Measurements from ENCODE around the gene ZNF646.

The ZNF646 gene

GRCh38 chr16:31064882-31065461 is 9.2 kb upstream of the ZNF646 start:
- Histone ChIP-seq H3K36me3 (ENCODE audit: control insufficient read depth, insufficient read depth, low read length) (peaks cover 16% of the 10 kb centered on the region), H3K27ac (ENCODE audit: insufficient read depth, low read depth, low read length, poor library complexity, severe bottlenecking) (no peak overlapping the region), H3K4me1 (ENCODE audit: control insufficient read depth, insufficient read depth, low read length) (no peaks in the 10 kb centered on the region), H3K27me3 (ENCODE audit: control insufficient read depth, insufficient read depth, low read length, poor library complexity, severe bottlenecking) (no peaks in the 10 kb centered on the region), H3K9me3 (ENCODE audit: control insufficient read depth, low read length) (no peaks in the 10 kb centered on the region), H3K4me3 (ENCODE audit: insufficient read depth, low read depth, low read length) (no peak overlapping the region)
- 95 to 97% methylated on average over 4 of the region's 4 CpGs for WGBS, 2 experiments

DNA sequence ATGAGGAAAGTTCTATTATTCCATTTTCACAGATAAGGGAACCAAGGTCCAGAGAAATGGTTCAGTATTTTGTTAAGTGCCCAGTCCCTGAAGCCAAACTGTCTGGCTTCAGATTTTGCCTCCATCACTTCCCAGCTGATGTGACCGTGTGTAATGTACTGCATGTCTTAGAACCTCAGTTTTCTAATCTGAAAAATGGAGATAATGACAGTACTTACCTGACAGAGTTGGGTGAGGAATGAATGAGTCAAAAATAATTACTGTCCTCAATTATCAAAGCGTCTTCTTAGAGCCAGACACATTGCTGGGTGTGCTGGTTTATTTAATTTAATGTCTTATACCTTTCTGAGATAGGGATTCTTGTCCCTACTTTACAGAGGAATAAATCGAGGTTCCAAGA is 6.9 kb upstream of the ZNF646 start:
- Histone ChIP-seq H3K27me3 (ENCODE audit: control insufficient read depth, insufficient read depth, low read length, poor library complexity, severe bottlenecking) (no peaks in the 10 kb centered on the region), H3K9me3 (ENCODE audit: control insufficient read depth, low read length) (no peaks in the 10 kb centered on the region), H3K4me1 (ENCODE audit: control insufficient read depth, insufficient read depth, low read length) (peaks cover 9% of the 10 kb centered on the region), H3K4me3 (ENCODE audit: insufficient read depth, low read depth, low read length) (no peak overlapping the region), H3K27ac (ENCODE audit: insufficient read depth, low read depth, low read length, poor library complexity, severe bottlenecking) (no peak overlapping the region), H3K36me3 (ENCODE audit: control insufficient read depth, insufficient read depth, low read length) (peaks cover 7% of the 10 kb centered on the region)
- whole genome bisulfite sequencing, 2 experiments = 90 to 95% methylated on average over 3 of the region's 3 CpGs

DNA sequence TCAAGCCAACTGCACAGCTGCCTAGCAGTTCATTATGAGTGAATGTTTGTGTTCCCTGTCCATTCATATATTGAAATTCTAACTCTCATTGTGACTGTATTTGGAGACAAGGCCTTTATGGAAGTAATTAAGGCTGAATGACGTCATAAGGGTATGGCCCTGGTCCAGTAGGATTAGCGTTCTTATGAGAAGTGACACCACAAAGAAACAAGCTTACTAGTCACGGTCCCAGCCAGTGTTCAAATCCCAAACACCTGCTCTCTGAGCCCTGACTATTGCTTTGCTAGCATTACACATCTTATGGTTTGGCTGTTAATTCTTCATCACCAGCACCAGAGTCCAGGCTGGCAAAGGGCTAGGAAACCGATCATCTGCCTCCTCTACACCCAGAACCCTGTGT is 2.4 kb upstream of the ZNF646 start:
- Histone ChIP-seq H3K27ac (ENCODE audit: insufficient read depth, low read depth, low read length, poor library complexity, severe bottlenecking) (no peak overlapping the region), H3K9me3 (ENCODE audit: control insufficient read depth, low read length) (no peaks in the 10 kb centered on the region), H3K36me3 (ENCODE audit: control insufficient read depth, insufficient read depth, low read length) (peaks cover 10% of the 10 kb centered on the region), H3K4me1 (ENCODE audit: control insufficient read depth, insufficient read depth, low read length) (peaks cover 14% of the 10 kb centered on the region), H3K4me3 (ENCODE audit: insufficient read depth, low read depth, low read length) (peak overlapping the region; percentile 99), H3K27me3 (ENCODE audit: control insufficient read depth, insufficient read depth, low read length, poor library complexity, severe bottlenecking) (no peaks in the 10 kb centered on the region)
- 74 to 80% methylated on average over 4 of the region's 4 CpGs for WGBS, 2 experiments

- Histone ChIP-seq H3K4me3 (ENCODE audit: insufficient read depth, low read depth, low read length) (peak overlapping the region; percentile 99), H3K4me1 (ENCODE audit: control insufficient read depth, insufficient read depth, low read length) (peaks cover 14% of the 10 kb centered on the region), H3K27ac (ENCODE audit: insufficient read depth, low read depth, low read length, poor library complexity, severe bottlenecking) (peak overlapping the region; percentile 94), H3K9me3 (ENCODE audit: control insufficient read depth, low read length) (no peaks in the 10 kb centered on the region), H3K27me3 (ENCODE audit: control insufficient read depth, insufficient read depth, low read length, poor library complexity, severe bottlenecking) (no peaks in the 10 kb centered on the region), H3K36me3 (ENCODE audit: control insufficient read depth, insufficient read depth, low read length) (peaks cover 18% of the 10 kb centered on the region)
- WGBS, 2 experiments = 1% methylated on average over 27 of the region's 27 CpGs
These were observed 1.6 kb upstream of the ZNF646 start for GRCh38 chr16:31072540-31073141.

- Histone ChIP-seq H3K27ac (ENCODE audit: insufficient read depth, low read depth, low read length, poor library complexity, severe bottlenecking) (peak overlapping the region; percentile 94), H3K27me3 (ENCODE audit: control insufficient read depth, insufficient read depth, low read length, poor library complexity, severe bottlenecking) (no peaks in the 10 kb centered on the region), H3K36me3 (ENCODE audit: control insufficient read depth, insufficient read depth, low read length) (peaks cover 25% of the 10 kb centered on the region), H3K9me3 (ENCODE audit: control insufficient read depth, low read length) (no peaks in the 10 kb centered on the region), H3K4me1 (ENCODE audit: control insufficient read depth, insufficient read depth, low read length) (peaks cover 14% of the 10 kb centered on the region), H3K4me3 (ENCODE audit: insufficient read depth, low read depth, low read length) (peak overlapping the region; percentile 99)
- WGBS, 2 experiments = 0% methylated on average over 83 of the region's 83 CpGs
These were observed 866 bp upstream of the ZNF646 start for GRCh38 chr16:31073142-31073969.

- Histone ChIP-seq H3K27ac (ENCODE audit: insufficient read depth, low read depth, low read length, poor library complexity, severe bottlenecking) (peak overlapping the region; percentile 94), H3K4me3 (ENCODE audit: insufficient read depth, low read depth, low read length) (peak overlapping the region; percentile 99)
- WGBS, 2 experiments = 2 to 3% methylated on average over 7 of the region's 7 CpGs
These were observed 577 bp downstream of the ZNF646 start for GRCh38 chr16:31074814-31075183.

DNA sequence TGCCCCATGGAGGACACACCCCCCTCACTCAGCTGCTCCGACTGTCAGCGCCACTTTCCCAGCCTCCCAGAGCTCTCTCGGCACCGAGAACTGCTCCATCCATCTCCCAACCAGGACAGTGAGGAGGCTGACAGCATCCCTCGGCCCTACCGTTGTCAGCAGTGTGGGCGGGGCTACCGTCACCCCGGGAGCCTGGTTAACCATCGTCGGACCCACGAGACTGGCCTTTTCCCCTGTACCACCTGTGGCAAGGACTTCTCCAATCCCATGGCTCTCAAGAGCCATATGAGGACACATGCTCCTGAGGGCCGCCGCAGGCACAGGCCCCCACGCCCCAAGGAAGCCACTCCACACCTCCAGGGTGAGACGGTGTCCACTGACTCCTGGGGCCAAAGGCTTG is 2.1 kb downstream of the ZNF646 start:
- peaks cover 54% of the 10 kb centered on the region for H3K36me3 ChIP-seq (ENCODE audit: control insufficient read depth, insufficient read depth, low read length)
- peaks cover 14% of the 10 kb centered on the region for H3K4me1 ChIP-seq (ENCODE audit: control insufficient read depth, insufficient read depth, low read length)
- H3K4me3 ChIP-seq (ENCODE audit: insufficient read depth, low read depth, low read length) = no peak overlapping the region
- H3K9me3 ChIP-seq (ENCODE audit: control insufficient read depth, low read length) = no peaks in the 10 kb centered on the region
- H3K27me3 ChIP-seq (ENCODE audit: control insufficient read depth, insufficient read depth, low read length, poor library complexity, severe bottlenecking) = no peaks in the 10 kb centered on the region
- 90 to 91% methylated on average over 16 of the region's 16 CpGs for WGBS, 2 experiments
- H3K27ac ChIP-seq (ENCODE audit: insufficient read depth, low read depth, low read length, poor library complexity, severe bottlenecking) = no peak overlapping the region

More at GRCh38 chr16:31074814-31075183, 577 bp downstream of the ZNF646 start:
- peaks cover 14% of the 10 kb centered on the region for H3K4me1 ChIP-seq (ENCODE audit: control insufficient read depth, insufficient read depth, low read length)
- H3K9me3 ChIP-seq (ENCODE audit: control insufficient read depth, low read length) = no peaks in the 10 kb centered on the region
- H3K27me3 ChIP-seq (ENCODE audit: control insufficient read depth, insufficient read depth, low read length, poor library complexity, severe bottlenecking) = no peaks in the 10 kb centered on the region
- peaks cover 38% of the 10 kb centered on the region for H3K36me3 ChIP-seq (ENCODE audit: control insufficient read depth, insufficient read depth, low read length)

DNA sequence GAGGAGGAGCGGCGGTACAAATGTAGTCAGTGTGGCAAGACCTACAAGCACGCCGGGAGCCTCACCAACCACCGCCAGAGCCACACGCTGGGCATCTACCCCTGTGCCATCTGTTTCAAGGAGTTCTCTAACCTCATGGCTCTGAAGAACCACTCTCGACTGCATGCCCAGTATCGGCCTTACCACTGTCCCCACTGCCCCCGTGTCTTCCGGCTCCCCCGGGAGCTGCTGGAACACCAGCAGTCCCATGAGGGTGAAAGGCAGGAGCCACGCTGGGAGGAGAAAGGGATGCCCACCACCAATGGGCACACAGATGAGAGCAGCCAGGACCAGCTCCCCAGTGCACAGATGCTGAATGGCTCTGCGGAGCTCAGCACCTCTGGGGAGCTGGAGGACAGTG is 2.8 kb downstream of the ZNF646 start:
- Histone ChIP-seq H3K4me3 (ENCODE audit: insufficient read depth, low read depth, low read length) (no peak overlapping the region), H3K27me3 (ENCODE audit: control insufficient read depth, insufficient read depth, low read length, poor library complexity, severe bottlenecking) (no peaks in the 10 kb centered on the region), H3K4me1 (ENCODE audit: control insufficient read depth, insufficient read depth, low read length) (peaks cover 8% of the 10 kb centered on the region), H3K27ac (ENCODE audit: insufficient read depth, low read depth, low read length, poor library complexity, severe bottlenecking) (no peak overlapping the region), H3K9me3 (ENCODE audit: control insufficient read depth, low read length) (no peaks in the 10 kb centered on the region), H3K36me3 (ENCODE audit: control insufficient read depth, insufficient read depth, low read length) (peaks cover 57% of the 10 kb centered on the region)
- 96 to 97% methylated on average over 13 of the region's 13 CpGs for WGBS, 2 experiments

DNA sequence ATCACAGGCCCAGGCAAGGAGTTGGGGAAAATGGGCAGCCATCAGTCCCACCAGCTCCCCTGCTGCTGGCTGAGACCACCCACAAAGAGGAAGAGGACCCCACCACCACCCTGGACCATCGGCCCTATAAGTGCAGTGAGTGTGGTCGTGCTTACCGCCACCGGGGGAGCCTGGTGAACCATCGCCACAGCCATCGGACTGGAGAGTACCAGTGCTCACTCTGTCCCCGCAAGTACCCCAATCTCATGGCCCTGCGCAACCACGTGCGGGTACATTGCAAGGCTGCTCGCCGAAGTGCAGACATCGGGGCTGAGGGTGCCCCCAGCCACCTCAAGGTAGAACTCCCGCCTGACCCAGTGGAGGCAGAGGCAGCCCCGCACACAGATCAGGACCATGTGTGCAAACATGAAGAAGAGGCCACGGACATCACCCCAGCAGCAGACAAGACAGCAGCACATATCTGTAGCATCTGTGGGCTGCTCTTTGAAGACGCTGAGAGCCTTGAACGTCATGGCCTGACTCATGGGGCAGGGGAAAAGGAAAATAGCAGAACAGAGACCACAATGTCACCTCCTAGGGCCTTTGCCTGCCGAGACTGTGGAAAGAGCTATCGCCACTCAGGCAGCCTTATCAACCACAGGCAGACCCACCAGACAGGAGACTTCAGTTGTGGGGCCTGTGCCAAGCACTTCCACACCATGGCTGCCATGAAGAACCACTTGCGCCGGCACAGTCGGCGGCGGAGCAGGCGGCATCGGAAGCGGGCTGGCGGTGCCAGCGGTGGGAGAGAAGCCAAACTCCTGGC is 3.6 kb downstream of the ZNF646 start:
- Histone ChIP-seq H3K4me1 (ENCODE audit: control insufficient read depth, insufficient read depth, low read length) (peaks cover 5% of the 10 kb centered on the region), H3K36me3 (ENCODE audit: control insufficient read depth, insufficient read depth, low read length) (peaks cover 57% of the 10 kb centered on the region), H3K27ac (ENCODE audit: insufficient read depth, low read depth, low read length, poor library complexity, severe bottlenecking) (no peak overlapping the region), H3K27me3 (ENCODE audit: control insufficient read depth, insufficient read depth, low read length, poor library complexity, severe bottlenecking) (no peaks in the 10 kb centered on the region), H3K4me3 (ENCODE audit: insufficient read depth, low read depth, low read length) (no peak overlapping the region), H3K9me3 (ENCODE audit: control insufficient read depth, low read length) (no peaks in the 10 kb centered on the region)
- 95 to 97% methylated on average over 30 of the region's 30 CpGs for WGBS, 2 experiments

Data from ectodermal cell (in vitro differentiated cells).